Endothelial cell of umbilical vein (primary cell): ENCODE data around the gene MUCL3. TPM values are rescaled to one million over a fixed set of nuclear protein-coding genes. Genes with fewer than 3 reads are reported as not detected.

Source experiments
- BruUV-seq: library from RNA; stranded (reverse); fragments of 400-500 nt; replicated peaks from 2 replicates; lab custom pipeline; 2021; lab: Mats Ljungman, UMichigan
- CTCF ChIA-PET: fragments of 300-600, 350-600 bp; sonication (Branson Sonifier 250); formaldehyde crosslinking; loops from one replicate; lab custom pipeline; 2021; ENCODE audit warnings: antibody characterized with exemption, inconsistent platforms; lab: Charles Lee
- POLR2A ChIA-PET: fragments of 300-600, 350-600 bp; sonication (Branson Sonifier 250); formaldehyde crosslinking; loops from one replicate; lab custom pipeline; 2021; ENCODE audit warnings: antibody characterized with exemption, inconsistent platforms; lab: Charles Lee
- DNase-seq: peaks from one replicate; pipeline ENCODE4 v3.0.0-alpha.2; 2011; ENCODE audit warnings: low read depth, low spot score
- FAIRE-seq: peaks from 2 replicates; lab custom pipeline; 2011; peaks lifted over from hg19 to GRCh38; lab: Jason Lieb, UNC
- H2AFZ ChIP-seq: 2 replicates; pipeline ENCODE4 v1.6.0; 2012; ENCODE audit warnings: low read depth, low read length, control low read depth, inconsistent platforms
- H3K27ac ChIP-seq: 2 replicates; pipeline ENCODE4 v1.5.1; 2011; ENCODE audit warnings: low read depth, mild to moderate bottlenecking, control low read depth, low read length, moderate library complexity; ENCODE audit not compliant: insufficient read depth
- H3K27me3 ChIP-seq, 2 experiments: 2 replicates each; pipeline versions ENCODE4 v1.6.0 to v1.6.1; 2011; ENCODE audit warnings: low read length in 2 of 2, mixed read lengths in 1 of 2; ENCODE audit not compliant: control insufficient read depth in 2 of 2, insufficient read depth in 2 of 2
- H3K36me3 ChIP-seq, 2 experiments: 2 replicates in 1 of 2; 3 replicates in 1 of 2; pipeline ENCODE4 v1.5.1; 2011; ENCODE audit warnings: low read length in 2 of 2, mild to moderate bottlenecking in 1 of 2, moderate library complexity in 1 of 2; ENCODE audit not compliant: control insufficient read depth in 2 of 2, insufficient read depth in 2 of 2; ENCODE audit errors: extremely low read depth in 1 of 2
- H3K4me1 ChIP-seq: 3 replicates; pipeline ENCODE4 v1.5.1; 2011; ENCODE audit warnings: mild to moderate bottlenecking, low read length; ENCODE audit not compliant: control insufficient read depth, insufficient read depth; ENCODE audit errors: extremely low read depth
- H3K4me2 ChIP-seq: 2 replicates; pipeline ENCODE4 v1.6.1; 2011; ENCODE audit warnings: low read length, control low read depth, mixed read lengths; ENCODE audit not compliant: insufficient read depth
- H3K4me3 ChIP-seq, 3 experiments: fragments of 200-600 bp in 1 of 3; sonication (generic), shearing (Covaris generic) in 1 of 3; replicated peaks in 1 of 3; 2 replicates each; pipeline ENCODE4 v1.5.1; 2011 to 2016; ENCODE audit warnings: control low read depth in 3 of 3, low read length in 3 of 3, mild to moderate bottlenecking in 2 of 3, inconsistent platforms in 1 of 3, low read depth in 1 of 3, moderate library complexity in 1 of 3; ENCODE audit not compliant: insufficient read depth in 1 of 3
- H3K79me2 ChIP-seq: 2 replicates; pipeline ENCODE4 v1.6.0; 2012; ENCODE audit warnings: low read length, inconsistent platforms; ENCODE audit not compliant: control insufficient read depth, insufficient read depth
- H3K9ac ChIP-seq: replicated peaks from 2 replicates; pipeline ENCODE3; 2011; ENCODE audit warnings: low read length, control low read depth; ENCODE audit not compliant: insufficient read depth; ENCODE audit errors: extremely low read depth
- H3K9me1 ChIP-seq: replicated peaks from 3 replicates; pipeline ENCODE4 v1.6.0; 2011; ENCODE audit warnings: mild to moderate bottlenecking, low read length; ENCODE audit not compliant: control insufficient read depth, insufficient read depth; ENCODE audit errors: extremely low read depth
- H3K9me3 ChIP-seq: replicated peaks from 2 replicates; pipeline ENCODE4 v1.5.1; 2012; ENCODE audit warnings: low read length, inconsistent platforms; ENCODE audit not compliant: control insufficient read depth, insufficient read depth
- H4K20me1 ChIP-seq: replicated peaks from 2 replicates; pipeline ENCODE3; 2011; ENCODE audit warnings: mild to moderate bottlenecking, low read length; ENCODE audit not compliant: control insufficient read depth, insufficient read depth; ENCODE audit errors: extremely low read depth
- EZH2 ChIP-seq: IDR thresholded peaks from 2 replicates; pipeline ENCODE4 v1.6.1; 2012; ENCODE audit warnings: borderline replicate concordance, low read depth, mild to moderate bottlenecking, moderate library complexity, low read length, inconsistent platforms; ENCODE audit not compliant: severe bottlenecking
- FOS ChIP-seq: IDR thresholded peaks from 2 replicates; pipeline ENCODE4 v1.6.1; 2011; ENCODE audit warnings: mild to moderate bottlenecking, low read length, moderate library complexity, borderline replicate concordance; ENCODE audit not compliant: insufficient read depth
- GATA2 ChIP-seq: IDR thresholded peaks from 2 replicates; pipeline ENCODE4 v1.7.0; 2011; ENCODE audit warnings: low read depth, mild to moderate bottlenecking, moderate library complexity, mixed read lengths, low read length; ENCODE audit not compliant: insufficient read length, insufficient read depth
- JUN ChIP-seq: IDR thresholded peaks from 2 replicates; pipeline ENCODE4 v1.6.1; 2011; ENCODE audit warnings: borderline replicate concordance, low read depth; ENCODE audit not compliant: insufficient read length, insufficient read depth
- MAX ChIP-seq: IDR thresholded peaks from 2 replicates; pipeline ENCODE4 v1.6.1; 2011; ENCODE audit not compliant: insufficient read depth, insufficient read length
- MYC ChIP-seq: IDR thresholded peaks from one replicate; pipeline ENCODE4 v1.6.1; 2011; ENCODE audit warnings: mild to moderate bottlenecking, low read depth, low read length
- POLR2A ChIP-seq: IDR thresholded peaks from 2 replicates; pipeline ENCODE4 v1.6.1; 2012; ENCODE audit warnings: low read depth, mild to moderate bottlenecking, control low read depth, low read length
- POLR2AphosphoS5 ChIP-seq: IDR thresholded peaks from 2 replicates; pipeline ENCODE4 v1.6.1; 2012; ENCODE audit warnings: low read depth, mild to moderate bottlenecking, control low read depth, low read length, moderate library complexity; ENCODE audit not compliant: insufficient read depth
- dilution Hi-C: fragments of 300-500 bp; cut with MboI; formaldehyde crosslinking; loops from one replicate; pipeline ENCODE4 v1.15.0; 2019; ENCODE audit warnings: low sequenced_read_pairs; ENCODE audit not compliant: extremely low pct_ligation_motif_present
- intact Hi-C: fragments of 100-400 bp; cut with micrococcal nuclease; formaldehyde crosslinking; loops from one replicate; pipeline ENCODE4 v1.10.0; 2022
- polyA plus RNA-seq, 4 experiments: library from polyadenylated mRNA; depleted of rRNA in 3 of 4; stranded (reverse) in 3 of 4; unstranded in 1 of 4; fragments of >200 nt; gene quantifications; 2 replicates each; pipeline versions ENCODE4 v1.2.1 to v1.2.3, GENCODE V29; 2011 to 2012; ENCODE audit warnings: missing spikeins in 1 of 4
- total RNA-seq: library from RNA; stranded (reverse); gene quantifications from 2 replicates; pipeline ENCODE4 v1.2.3, GENCODE V29; 2021
- TF ChIP-seq, protein P1 (sequence below), 2 donors: IDR thresholded peaks; 1 replicate in 1 of 2; 2 replicates in 1 of 2; pipeline ENCODE4 v1.5.1; 2011; ENCODE audit warnings: low read length in 2 of 2, mild to moderate bottlenecking in 2 of 2, moderate library complexity in 2 of 2, control low read depth in 1 of 2, inconsistent platforms in 1 of 2, low read depth in 1 of 2; ENCODE audit not compliant: insufficient read depth in 1 of 2; ENCODE audit errors: extremely low read depth in 1 of 2

Gene MUCL3
- total and polyA plus RNA-seq, 2 donors (not counting 3 experiments of a cell fraction or from before 2014, with no cell fraction given): not detected

GRCh38 chr6:30935018-30935417 lies 5.8 kb upstream of the MUCL3 start:
- H3K9ac ChIP-seq: no peak overlapping the region
- no peaks in the 10 kb centered on the region for H3K79me2 ChIP-seq
- no peak overlapping the region for H3K27ac ChIP-seq
- no peaks in the 10 kb centered on the region for H3K9me3 ChIP-seq
- H3K36me3 ChIP-seq: no peaks in the 10 kb centered on the region
- no peaks in the 10 kb centered on the region for H3K9me1 ChIP-seq
- H2AFZ ChIP-seq: no peak overlapping the region
- no peaks in the 10 kb centered on the region for H3K4me1 ChIP-seq
- BruUV-seq: no TSS peak
- DNase-seq: no peak
- H3K4me2 ChIP-seq: no peak overlapping the region
- dilution Hi-C loops (no loop called here), intact Hi-C loops (no loop called here)
- no peaks in the 10 kb centered on the region for H4K20me1 ChIP-seq
- TF ChIP-seq JUN: no peak
- no peak for TF ChIP-seq MAX
- POLR2A ChIA-PET: no interaction called here
- peaks cover 0 to 7% of the 10 kb centered on the region in 2 experiments for H3K27me3 ChIP-seq
- CTCF ChIA-PET: no interaction called here
- FAIRE-seq: no peak
- no peak overlapping the region for H3K4me3 ChIP-seq

GRCh38 chr6:30937265-30937664 lies 3.5 kb upstream of the MUCL3 start:
- TF ChIP-seq JUN (no peak), GATA2 (no peak), MYC (no peak), POLR2AphosphoS5 (no peak), POLR2A (no peak), FOS (no peak), EZH2 (no peak), MAX (no peak)
- TF ChIP-seq, protein P1, sequence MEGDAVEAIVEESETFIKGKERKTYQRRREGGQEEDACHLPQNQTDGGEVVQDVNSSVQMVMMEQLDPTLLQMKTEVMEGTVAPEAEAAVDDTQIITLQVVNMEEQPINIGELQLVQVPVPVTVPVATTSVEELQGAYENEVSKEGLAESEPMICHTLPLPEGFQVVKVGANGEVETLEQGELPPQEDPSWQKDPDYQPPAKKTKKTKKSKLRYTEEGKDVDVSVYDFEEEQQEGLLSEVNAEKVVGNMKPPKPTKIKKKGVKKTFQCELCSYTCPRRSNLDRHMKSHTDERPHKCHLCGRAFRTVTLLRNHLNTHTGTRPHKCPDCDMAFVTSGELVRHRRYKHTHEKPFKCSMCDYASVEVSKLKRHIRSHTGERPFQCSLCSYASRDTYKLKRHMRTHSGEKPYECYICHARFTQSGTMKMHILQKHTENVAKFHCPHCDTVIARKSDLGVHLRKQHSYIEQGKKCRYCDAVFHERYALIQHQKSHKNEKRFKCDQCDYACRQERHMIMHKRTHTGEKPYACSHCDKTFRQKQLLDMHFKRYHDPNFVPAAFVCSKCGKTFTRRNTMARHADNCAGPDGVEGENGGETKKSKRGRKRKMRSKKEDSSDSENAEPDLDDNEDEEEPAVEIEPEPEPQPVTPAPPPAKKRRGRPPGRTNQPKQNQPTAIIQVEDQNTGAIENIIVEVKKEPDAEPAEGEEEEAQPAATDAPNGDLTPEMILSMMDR (IDR thresholded peaks at IDR 0.05; ENCODE audit: extremely low read depth in 1 of 2, insufficient read depth in 1 of 2, low read depth in 1 of 2, low read length in 2 of 2): no peak
- DNase-seq: no peak
- no peaks in the 10 kb centered on the region for H3K9me1 ChIP-seq
- H3K9ac ChIP-seq: no peak overlapping the region
- ChIA-PET CTCF (interaction anchor here (1.5 kb wide), 1 partner anchor 22 kb away, joined by 4 read pairs; no protein-coding TSS in a partner anchor), POLR2A (no interaction called here)
- no peak overlapping the region for H3K27ac ChIP-seq
- H3K36me3 ChIP-seq: no peaks in the 10 kb centered on the region
- dilution Hi-C loops: no loop called here
- no peak overlapping the region for H2AFZ ChIP-seq
- no peak for FAIRE-seq
- no peaks in the 10 kb centered on the region for H3K79me2 ChIP-seq
- no peaks in the 10 kb centered on the region for H4K20me1 ChIP-seq
- no peaks in the 10 kb centered on the region for H3K4me1 ChIP-seq
- intact Hi-C loops: no loop called here
- H3K9me3 ChIP-seq: no peaks in the 10 kb centered on the region
- no peak overlapping the region for H3K4me2 ChIP-seq
- BruUV-seq: no TSS peak
- H3K4me3 ChIP-seq: no peak overlapping the region
- H3K27me3 ChIP-seq: peaks cover 0 to 7% of the 10 kb centered on the region in 2 experiments
